Transverse colon (tissue), 4 donors: ENCODE measurements around the gene BLOC1S3. TPM values are rescaled to one million over a fixed set of nuclear protein-coding genes. Genes with fewer than 3 reads are reported as not detected.

Experiments
- DNase-seq: peaks from one replicate; pipeline ENCODE4 v3.0.0-alpha.2; 2019
- H3K27ac ChIP-seq, 4 donors: fragments of 200-600 bp; sonication (generic); 2 replicates each; pipeline ENCODE4 v1.5.1; 2016 to 2018; ENCODE audit warnings: inconsistent platforms in 4 of 4
- H3K27me3 ChIP-seq: fragments of 200-600 bp; sonication (generic); 2 replicates; pipeline ENCODE4 v1.5.1; 2017; ENCODE audit warnings: inconsistent platforms
- H3K36me3 ChIP-seq, 4 donors: fragments of 200-600 bp; sonication (generic); 2 replicates each; pipeline ENCODE4 v1.5.1; 2017 to 2019; ENCODE audit warnings: inconsistent platforms in 4 of 4
- H3K4me1 ChIP-seq, 4 donors: fragments of 200-600 bp; sonication (generic); 2 replicates each; pipeline ENCODE4 v1.5.1; 2017 to 2020; ENCODE audit warnings: inconsistent platforms in 4 of 4
- H3K4me3 ChIP-seq, 4 donors: fragments of 200-600 bp; sonication (generic); 1 replicate in 1 of 4; 2 replicates in 3 of 4; pipeline versions ENCODE4 v1.5.1 to v1.6.1; 2017 to 2019; ENCODE audit warnings: inconsistent platforms in 4 of 4
- H3K9me3 ChIP-seq, 2 donors: fragments of 200-600 bp; sonication (generic); 2 replicates each; pipeline ENCODE4 v1.5.1; 2017 to 2019; ENCODE audit warnings: inconsistent platforms in 2 of 2
- EP300 ChIP-seq: sonication (generic); formaldehyde crosslinking; IDR thresholded peaks from one replicate; pipeline ENCODE4 v1.6.1; 2017; ENCODE audit warnings: antibody characterized with exemption, low read depth
- POLR2A ChIP-seq: fragments of 450-650 bp; IDR thresholded peaks from one replicate; pipeline ENCODE4 v1.6.1; 2016; ENCODE audit warnings: antibody characterized with exemption, mild to moderate bottlenecking, moderate library complexity
- POLR2AphosphoS5 ChIP-seq, 3 donors: sonication (generic); formaldehyde crosslinking; IDR thresholded peaks; one replicate each; pipeline ENCODE4 v1.6.1; 2016; ENCODE audit warnings: antibody characterized with exemption in 3 of 3
- WGBS, 2 donors: methylation state at CpG; one replicate each; pipeline ENCODE4 v1.1.5; 2018; ENCODE audit warnings: low coverage in 1 of 2; 5-methylcytosine and 5-hydroxymethylcytosine counted together
- in situ Hi-C, 4 donors: fragments of 200-750 bp; cut with MboI; loops; one replicate each; pipeline versions ENCODE4 v1.15.0 to v1.15.1; 2017; ENCODE audit warnings: low sequenced_read_pairs in 3 of 4, low pct_ligation_motif_present in 1 of 4, low pct_unique_long_range_greater_than_20kb in 1 of 4
- intact Hi-C: fragments of 100-400 bp; cut with DNase I; formaldehyde crosslinking; loops from one replicate; pipeline ENCODE4 v1.15.1; 2023; ENCODE audit warnings: low total_unique reads
- total RNA-seq, 4 donors: library from RNA; depleted of rRNA; stranded (reverse); fragments of >200 nt; gene quantifications; one replicate each; pipeline ENCODE4 v1.1.0, GENCODE V29; 2016
- TF ChIP-seq, protein P1 (sequence below), 5 experiments: fragments of 200-600 bp in 3 of 5; fragments of 450-650 bp in 2 of 5; sonication (generic) in 3 of 5; IDR thresholded peaks; 1 replicate in 2 of 5; 2 replicates in 3 of 5; pipeline ENCODE4 v1.5.1; 2016 to 2017; ENCODE audit warnings: antibody characterized with exemption in 5 of 5, inconsistent platforms in 3 of 5, mild to moderate bottlenecking in 2 of 5, moderate library complexity in 1 of 5

The BLOC1S3 gene
- total RNA-seq, 4 donors from 2014 or later, result 5.0 to 10.3 (median 9.2) TPM

DNA sequence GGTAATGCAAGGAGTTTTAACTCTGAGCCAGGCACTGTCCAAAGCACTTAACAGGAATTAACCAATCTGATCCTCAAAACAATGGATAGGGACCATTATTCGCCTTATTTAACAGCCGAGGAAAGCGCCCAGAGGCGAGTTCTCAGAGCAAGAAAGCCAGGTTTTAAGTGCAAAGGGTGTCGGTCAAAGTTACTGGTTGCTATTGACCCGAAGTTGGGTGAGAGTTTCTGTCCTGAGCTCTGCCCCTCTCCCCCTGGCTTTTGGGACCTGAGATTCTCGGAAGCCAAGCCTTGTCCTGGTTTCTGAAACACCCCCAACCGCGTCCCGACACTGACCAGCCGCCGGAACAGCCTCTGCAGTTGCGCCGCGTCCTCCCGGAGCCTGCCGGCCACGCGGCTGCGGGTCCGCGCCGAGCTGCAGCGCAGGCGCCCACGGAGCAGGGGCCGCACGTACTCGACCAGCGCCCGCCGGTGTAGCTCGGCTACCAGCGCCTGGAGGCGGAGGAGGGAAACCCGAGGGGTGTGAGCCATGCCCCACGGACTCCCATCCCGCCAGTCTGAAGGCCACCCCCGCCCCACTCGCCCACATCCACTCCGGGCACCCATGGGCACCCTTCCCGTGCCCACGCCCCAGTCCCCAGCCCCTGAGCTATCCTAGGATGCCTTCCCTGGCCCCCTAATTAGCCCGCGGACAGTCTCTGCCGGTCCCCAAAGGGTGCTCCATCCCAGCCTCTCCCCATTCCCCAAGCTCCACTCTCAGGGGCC is 38.8 kb downstream of the BLOC1S3 start:
- H3K36me3 ChIP-seq, result no peaks in the 10 kb centered on the region
- H3K4me1 ChIP-seq, result peaks cover 0 to 3% (median 0%) of the 10 kb centered on the region in 4 donors
- peaks cover 74% of the 10 kb centered on the region for H3K27me3 ChIP-seq
- no peak for DNase-seq
- no peaks in the 10 kb centered on the region for H3K9me3 ChIP-seq
- intact Hi-C loops, result no loop called here
- TF ChIP-seq POLR2A (no peak), POLR2AphosphoS5 (IDR thresholded peaks at IDR 0.05) (no peak), EP300 (no peak)
- TF ChIP-seq, protein P1, sequence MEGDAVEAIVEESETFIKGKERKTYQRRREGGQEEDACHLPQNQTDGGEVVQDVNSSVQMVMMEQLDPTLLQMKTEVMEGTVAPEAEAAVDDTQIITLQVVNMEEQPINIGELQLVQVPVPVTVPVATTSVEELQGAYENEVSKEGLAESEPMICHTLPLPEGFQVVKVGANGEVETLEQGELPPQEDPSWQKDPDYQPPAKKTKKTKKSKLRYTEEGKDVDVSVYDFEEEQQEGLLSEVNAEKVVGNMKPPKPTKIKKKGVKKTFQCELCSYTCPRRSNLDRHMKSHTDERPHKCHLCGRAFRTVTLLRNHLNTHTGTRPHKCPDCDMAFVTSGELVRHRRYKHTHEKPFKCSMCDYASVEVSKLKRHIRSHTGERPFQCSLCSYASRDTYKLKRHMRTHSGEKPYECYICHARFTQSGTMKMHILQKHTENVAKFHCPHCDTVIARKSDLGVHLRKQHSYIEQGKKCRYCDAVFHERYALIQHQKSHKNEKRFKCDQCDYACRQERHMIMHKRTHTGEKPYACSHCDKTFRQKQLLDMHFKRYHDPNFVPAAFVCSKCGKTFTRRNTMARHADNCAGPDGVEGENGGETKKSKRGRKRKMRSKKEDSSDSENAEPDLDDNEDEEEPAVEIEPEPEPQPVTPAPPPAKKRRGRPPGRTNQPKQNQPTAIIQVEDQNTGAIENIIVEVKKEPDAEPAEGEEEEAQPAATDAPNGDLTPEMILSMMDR (IDR thresholded peaks at IDR 0.05), result no peak
- H3K27ac ChIP-seq, result no peak overlapping the region
- H3K4me3 ChIP-seq, result no peak overlapping the region
- WGBS, 2 donors, result 23 to 44% methylated on average over 5 to 36 of the region's 46 CpGs
- in situ Hi-C loops, result no loop called here

DNA sequence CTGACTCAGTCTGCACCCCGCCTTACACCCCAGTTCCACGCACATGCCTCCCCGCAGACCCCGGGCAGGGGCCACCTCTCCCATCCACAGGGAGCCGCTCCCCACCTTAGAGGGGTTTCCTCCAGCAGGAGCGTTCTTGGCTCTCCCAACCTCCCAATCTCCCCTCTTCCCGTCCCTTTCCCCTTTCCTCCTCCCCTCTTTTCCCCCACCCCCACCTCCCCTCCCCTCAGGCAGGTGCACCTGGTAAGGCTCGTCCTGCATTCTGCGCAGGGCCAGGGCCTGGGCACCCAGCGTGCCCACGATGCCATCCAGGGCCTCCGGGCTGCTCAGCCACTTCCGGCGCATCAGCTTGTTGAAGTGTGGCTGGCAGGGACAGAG is 39.4 kb downstream of the BLOC1S3 start:
- no peak overlapping the region for H3K27ac ChIP-seq
- no peak for DNase-seq
- H3K9me3 ChIP-seq, result no peaks in the 10 kb centered on the region
- peaks cover 75% of the 10 kb centered on the region for H3K27me3 ChIP-seq
- in situ Hi-C loops, result no loop called here
- WGBS, 2 donors, result 38 to 57% methylated on average over 3 to 14 of the region's 14 CpGs
- intact Hi-C loops, result no loop called here
- no peaks in the 10 kb centered on the region for H3K36me3 ChIP-seq
- H3K4me1 ChIP-seq, result peaks cover 0 to 3% (median 0%) of the 10 kb centered on the region in 4 donors
- no peak overlapping the region for H3K4me3 ChIP-seq
- TF ChIP-seq, protein P1 (IDR thresholded peaks at IDR 0.05), result no peak
- TF ChIP-seq POLR2A (no peak), EP300 (no peak), POLR2AphosphoS5 (IDR thresholded peaks at IDR 0.05) (no peak)

DNA sequence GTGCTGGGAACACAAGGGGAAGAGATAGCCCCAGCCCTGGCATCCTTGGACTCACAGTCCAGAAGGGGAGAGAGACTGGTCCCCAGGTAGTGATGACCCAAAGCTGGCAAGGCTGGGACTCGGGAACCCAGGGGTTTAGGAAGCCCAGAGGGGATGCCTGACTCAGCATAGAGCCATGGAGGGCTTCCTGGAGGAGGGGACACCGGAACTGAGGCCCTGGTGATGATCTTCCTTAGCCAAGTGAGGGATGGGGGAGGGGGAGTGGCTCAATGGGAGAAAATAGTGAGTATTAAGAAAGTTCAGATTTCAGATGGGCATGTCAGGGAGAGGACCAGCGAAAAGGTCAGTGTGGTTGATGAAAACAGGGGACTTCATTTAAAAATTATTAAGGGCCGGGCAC is 39.8 kb downstream of the BLOC1S3 start:
- peaks cover 80% of the 10 kb centered on the region for H3K27me3 ChIP-seq
- 53 to 81% methylated on average over 2 to 4 of the region's 4 CpGs for WGBS, 2 donors

DNA sequence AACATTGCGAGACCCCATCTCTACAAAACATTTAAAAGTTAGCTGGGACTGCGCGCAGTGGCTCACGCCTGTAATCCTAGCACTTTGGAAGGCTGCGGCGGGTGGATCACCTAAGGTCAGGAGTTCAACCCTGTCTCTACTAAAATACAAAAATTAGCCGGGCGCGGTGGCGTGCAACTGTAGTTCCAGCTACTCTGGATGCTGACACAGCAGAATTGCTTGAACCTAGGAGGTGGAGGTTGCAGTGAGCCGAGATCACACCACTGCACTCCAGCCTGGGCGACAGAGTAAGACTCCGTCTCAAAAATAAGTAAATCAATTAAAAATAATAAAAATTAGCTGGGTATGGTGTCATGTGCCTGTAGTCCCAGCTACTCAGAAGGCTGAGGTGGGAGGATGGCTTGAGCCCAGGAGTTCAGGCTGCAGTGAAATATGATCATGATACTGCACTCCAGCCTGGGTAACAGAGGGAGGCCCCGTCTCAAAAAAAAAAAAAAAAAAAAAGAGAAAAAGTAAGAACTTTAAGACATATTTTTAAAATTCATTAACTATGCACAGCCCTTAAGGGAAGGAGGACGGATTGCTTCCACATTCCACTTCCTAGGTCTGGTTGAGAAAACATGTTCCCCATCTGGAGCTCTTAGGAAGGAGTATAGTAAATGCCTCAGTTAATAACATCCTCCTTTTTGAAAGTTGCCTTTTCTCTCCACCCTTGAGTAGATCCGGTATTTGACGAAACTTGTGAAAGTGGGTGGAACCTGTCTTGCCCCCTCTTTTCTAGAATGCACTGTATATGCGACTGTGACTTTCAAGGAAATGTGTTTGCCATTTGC is 40.5 kb downstream of the BLOC1S3 start:
- WGBS, 2 donors, result 70 to 86% methylated on average over 13 to 18 of the region's 18 CpGs
- Histone ChIP-seq H3K4me3 (no peak overlapping the region), H3K27me3 (peaks cover 84% of the 10 kb centered on the region)

More for the DNA sequence above, 39.8 kb downstream of the BLOC1S3 start:
- Histone ChIP-seq H3K4me1 (peaks cover 0 to 3% (median 0%) of the 10 kb centered on the region in 4 donors), H3K4me3 (no peak overlapping the region), H3K27ac (no peak overlapping the region), H3K9me3 (no peaks in the 10 kb centered on the region), H3K36me3 (no peaks in the 10 kb centered on the region)
- DNase-seq, result no peak
- in situ Hi-C loops, result no loop called here
- TF ChIP-seq, protein P1 (IDR thresholded peaks at IDR 0.05), result no peak
- TF ChIP-seq POLR2AphosphoS5 (IDR thresholded peaks at IDR 0.05) (no peak), EP300 (no peak), POLR2A (no peak)
- intact Hi-C loops, result no loop called here

More for the DNA sequence above, 40.5 kb downstream of the BLOC1S3 start:
- Histone ChIP-seq H3K27ac (no peak overlapping the region), H3K9me3 (no peaks in the 10 kb centered on the region), H3K4me1 (peaks cover 0 to 3% (median 0%) of the 10 kb centered on the region in 4 donors), H3K36me3 (no peaks in the 10 kb centered on the region)
- no peak for DNase-seq
- TF ChIP-seq EP300 (no peak), POLR2AphosphoS5 (IDR thresholded peaks at IDR 0.05) (no peak), POLR2A (no peak)
- TF ChIP-seq, protein P1 (IDR thresholded peaks at IDR 0.05), result no peak
- in situ Hi-C loops (no loop called here), intact Hi-C loops (no loop called here)
